Measurements from ENCODE around the gene OGFOD3.
"Not testable (repeated sequence)": the region's sequence is repeated elsewhere in the genome, so short reads cannot be mapped to it uniquely, and the experiment has no call there.

Gene OGFOD3

DNA sequence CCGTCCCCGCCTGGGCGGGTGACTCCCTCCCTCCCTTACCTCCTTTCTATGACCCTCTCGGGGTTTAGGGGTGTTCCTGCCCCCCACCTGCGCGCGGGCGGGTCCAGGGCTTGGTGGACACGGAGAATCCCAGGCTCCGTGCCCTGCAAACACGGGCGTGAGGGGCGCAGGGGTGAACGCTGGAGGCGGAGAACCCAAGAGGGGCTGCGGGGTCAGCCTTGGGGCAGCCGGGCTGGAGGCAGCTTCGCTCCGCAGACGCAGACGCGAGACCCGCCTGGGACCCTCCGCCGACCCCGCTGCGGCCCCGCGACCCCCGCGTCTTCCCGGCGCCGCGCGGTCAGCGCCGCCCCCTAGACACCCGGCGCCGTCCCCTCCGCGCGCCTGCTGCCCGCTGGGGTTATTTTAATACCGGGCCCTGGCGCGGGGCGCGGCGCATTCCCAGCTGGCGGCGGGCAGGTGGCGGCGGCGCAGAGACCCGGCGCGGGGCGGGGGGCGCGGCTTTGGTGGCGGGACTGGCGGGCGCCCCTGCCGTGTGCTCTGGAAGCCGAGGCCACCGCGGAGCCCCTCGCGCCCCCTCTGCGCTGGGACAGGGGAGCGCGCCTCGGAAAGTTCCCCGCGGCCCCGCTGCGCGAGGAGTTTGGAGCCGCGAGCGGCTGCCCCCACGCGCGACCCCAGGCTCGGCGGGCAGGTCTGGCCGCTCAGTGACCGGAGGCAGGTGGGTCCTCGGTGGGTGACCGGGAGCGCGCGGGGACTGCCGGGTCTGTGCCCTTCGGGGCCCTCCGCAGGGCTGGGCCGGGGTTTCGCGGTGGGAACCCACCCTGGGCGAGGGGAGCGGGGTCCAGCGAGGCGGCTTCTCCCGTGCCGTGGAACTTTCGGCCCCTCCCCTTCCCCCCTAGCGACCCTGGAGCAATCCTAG is 46.8 kb downstream of the OGFOD3 start, which contains the start of gene UTS2R:
TSS of gene UTS2R (plus strand) at position 433 of the 916 bp plus-strand sequence. CDS start 2,560 bp downstream, outside the sequence.
- DNase-seq: no peak

DNA sequence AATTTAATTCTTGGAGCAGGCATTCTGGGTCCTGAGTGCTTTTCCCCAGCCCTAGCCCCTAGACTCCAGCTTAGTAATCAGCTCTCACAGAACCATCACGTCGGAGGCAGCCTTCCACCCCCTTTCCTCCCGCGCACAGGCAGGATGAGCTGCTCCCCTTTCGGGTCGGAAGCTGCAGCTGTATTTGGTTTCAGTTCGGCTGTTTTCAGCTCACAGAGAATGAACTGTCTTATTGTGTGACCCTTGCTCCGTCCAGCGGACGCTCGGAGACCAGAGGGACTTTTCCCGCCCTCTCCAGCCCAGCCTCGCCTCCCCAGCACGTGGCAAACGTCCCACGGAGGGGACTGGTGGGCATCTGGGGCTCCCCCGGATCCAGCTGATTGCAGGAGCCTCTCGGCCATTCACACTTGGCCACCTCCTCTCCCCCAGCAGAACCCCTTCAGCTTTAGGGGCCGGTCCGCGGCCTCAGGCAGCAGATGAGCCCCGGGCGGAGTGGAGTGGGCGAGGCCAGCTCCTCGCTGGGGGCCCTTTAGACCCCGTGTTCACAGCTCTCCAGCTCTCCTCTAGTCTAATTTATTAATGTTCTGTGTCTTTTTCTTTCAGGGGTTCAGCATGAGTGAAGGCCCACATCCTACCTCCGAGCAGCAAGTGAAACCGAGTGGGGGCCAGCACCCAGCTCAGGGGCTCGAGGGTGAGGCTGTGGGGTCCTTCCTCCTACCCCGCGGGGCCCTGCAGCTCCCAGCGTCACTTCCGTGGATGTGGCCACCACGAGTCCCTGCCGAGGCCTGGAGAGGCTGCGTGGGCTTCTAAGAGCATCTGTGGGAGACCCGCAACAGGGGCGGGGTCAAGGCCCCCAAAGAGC is 47.7 kb downstream of the OGFOD3 start:
- no peak for DNase-seq

DNA sequence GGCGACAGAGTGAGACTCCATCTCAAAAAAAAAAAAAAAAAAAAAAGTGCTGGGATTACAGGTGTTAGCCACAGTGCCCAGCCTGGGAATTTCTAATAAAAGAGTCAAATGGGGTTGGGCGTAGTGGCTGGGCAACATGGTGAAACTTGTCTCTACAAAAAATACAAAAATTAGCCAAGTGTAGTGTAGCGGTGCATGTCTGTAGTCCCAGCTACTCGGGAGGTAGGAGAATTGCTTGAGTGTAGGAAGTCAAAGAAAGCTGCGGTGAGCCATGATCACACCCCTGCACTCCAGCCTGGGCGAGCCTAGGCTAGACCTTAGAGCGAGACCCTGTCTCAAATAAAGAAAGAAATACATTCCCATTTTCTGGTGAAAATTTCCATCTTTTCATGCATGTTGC is 49.2 kb downstream of the OGFOD3 start:
- no peak for DNase-seq

DNA sequence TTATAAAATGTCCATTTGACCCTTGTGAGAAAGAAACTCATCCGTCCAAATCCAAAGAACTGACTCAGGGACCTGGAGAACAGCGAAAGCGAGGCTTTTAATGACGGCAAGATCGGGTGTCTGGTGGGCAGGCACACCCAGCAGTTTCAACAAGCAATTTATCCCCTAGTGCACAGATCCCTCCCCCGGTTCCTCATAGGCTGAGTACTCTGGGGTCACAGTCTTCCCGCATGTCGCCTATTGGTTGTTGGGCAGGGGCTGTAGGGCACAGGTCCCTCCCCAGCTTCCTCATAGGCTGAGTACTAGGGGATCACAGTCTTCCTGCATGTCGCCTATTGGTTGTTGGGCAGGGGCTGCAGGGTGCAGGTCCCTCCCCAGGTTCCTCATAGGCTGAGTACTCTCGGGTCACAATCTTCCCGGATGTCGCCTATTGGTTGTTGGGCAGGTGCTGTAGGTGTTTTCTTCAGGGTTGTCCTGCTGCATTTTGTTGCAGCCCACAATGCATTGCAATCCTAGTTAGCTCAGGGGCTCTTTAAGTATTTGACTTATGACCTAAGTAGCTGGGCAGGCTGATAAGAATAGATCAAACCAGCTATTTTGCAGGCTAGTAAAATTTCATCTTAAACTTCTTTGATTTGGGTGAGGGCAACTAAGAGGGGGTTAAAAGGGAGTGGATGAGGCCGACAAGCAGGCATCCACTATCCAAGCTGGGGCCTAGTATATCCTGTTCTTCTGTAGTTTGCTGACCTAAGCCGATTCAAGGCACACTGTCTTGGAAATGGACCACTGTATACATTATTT is 50.5 kb downstream of the OGFOD3 start:
- DNase-seq: no peak

DNA sequence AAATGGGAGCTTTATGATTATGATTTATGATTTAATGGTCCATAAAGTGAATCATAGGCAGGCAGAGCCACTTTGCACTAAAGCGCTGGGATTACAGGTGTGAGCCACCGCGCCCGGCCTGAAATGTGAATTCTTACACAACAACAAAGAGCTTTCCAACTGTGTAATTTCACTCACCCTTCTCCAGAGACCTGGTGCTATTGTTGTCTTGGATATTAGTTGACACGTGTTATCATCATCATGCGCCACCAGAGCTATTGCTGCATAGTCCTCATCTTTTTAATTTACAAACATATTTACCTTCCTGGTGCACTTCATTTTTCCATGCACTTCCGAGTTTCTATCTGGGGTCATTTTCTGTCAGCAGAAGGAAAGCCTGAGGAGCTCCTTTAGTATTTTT is 51.6 kb downstream of the OGFOD3 start:
- no peak for DNase-seq

DNA sequence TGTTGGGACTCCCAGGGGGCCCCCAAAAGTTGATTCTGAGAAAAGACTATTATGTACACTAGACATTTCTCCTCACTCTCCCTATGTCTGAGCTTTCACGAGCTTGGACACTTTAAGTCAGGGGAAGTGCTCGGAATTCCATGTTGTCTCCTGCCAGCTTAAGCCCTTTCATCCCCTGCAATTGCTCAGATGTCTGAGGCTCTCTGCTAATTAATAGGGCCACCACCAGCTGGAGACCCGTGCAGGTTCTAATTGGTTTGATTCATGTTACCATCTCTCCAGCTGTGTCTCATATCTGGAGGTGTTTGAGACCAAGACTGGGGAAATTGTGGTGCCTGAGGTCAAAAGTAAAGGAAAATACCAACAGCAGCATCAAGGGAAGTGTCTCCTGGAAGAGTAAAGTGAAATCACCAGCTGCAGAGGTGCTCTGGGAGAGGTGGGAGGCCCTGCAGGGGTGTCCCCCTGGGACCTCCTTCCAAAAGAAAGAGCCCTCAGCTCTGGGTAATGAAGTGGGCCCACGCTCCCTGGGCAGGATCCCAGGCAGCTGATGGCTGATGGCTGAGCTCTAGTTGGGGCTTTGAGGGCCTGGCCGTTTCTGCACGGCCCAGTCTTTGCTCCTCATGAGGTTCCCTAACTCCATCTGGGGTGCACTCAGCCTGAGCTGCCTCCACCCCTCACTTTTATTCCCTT is 52.6 kb downstream of the OGFOD3 start:
- DNase-seq: no peak

DNA sequence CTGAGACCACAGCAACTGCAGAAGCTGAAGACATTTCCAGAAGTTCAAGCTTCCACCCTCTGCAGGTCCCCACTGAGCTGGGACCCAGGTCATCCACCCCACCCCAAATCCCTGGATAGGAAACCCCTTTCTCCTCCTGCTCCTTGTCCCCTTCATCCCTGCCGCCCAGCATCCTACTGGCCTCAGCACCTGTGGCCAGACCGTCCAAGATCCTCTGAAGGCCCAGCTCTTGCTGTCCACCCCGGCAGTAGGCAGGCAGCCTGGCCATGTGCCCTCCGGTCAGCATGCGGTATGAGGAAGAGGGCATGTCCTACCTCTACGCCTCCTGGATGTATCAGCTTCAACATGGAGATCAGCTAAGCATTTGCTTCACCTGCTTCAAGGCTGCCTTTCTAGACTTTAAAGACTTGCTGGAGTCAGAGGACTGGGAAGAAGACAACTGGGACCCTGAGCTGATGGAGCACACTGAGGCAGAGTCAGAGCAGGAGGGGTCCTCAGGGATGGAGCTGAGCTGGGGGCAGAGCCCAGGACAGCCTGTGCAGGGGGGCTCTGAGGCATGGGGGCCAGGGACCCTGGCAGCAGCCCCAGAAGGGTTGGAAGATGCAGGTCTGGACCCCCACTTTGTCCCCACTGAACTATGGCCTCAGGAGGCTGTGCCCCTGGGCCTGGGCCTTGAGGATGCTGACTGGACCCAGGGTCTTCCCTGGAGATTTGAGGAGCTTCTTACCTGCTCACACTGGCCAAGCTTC is 56.3 kb downstream of the OGFOD3 start:
- DNase-seq: no peak

DNA sequence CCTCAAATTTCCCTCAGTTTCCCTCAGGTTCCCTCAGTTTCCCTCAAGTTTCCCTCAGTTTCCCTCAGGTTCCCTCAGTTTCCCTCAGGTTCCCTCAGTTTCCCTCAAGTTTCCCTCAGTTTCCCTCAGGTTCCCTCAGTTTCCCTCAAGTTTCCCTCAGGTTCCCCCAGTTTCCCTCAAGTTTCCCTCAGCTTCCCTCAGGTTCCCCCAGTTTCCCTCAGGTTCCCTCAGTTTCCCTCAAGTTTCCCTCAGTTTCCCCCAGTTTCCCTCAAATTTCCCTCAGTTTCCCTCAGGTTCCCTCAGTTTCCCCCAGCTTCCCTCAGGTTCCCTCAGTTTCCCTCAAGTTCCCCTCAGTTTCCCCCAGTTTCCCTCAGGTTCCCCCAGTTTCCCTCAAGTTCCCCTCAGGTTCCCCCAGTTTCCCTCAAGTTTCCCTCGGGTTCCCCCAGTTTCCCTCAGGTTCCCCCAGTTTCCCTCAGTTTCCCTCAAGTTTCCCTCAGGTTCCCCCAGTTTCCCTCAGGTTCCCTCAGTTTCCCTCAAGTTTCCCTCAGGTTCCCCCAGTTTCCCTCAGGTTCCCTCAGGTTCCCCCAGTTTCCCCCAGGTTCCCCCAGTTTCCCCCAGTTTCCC is 58.8 kb downstream of the OGFOD3 start:
- DNase-seq: not testable (repeated sequence)

DNA sequence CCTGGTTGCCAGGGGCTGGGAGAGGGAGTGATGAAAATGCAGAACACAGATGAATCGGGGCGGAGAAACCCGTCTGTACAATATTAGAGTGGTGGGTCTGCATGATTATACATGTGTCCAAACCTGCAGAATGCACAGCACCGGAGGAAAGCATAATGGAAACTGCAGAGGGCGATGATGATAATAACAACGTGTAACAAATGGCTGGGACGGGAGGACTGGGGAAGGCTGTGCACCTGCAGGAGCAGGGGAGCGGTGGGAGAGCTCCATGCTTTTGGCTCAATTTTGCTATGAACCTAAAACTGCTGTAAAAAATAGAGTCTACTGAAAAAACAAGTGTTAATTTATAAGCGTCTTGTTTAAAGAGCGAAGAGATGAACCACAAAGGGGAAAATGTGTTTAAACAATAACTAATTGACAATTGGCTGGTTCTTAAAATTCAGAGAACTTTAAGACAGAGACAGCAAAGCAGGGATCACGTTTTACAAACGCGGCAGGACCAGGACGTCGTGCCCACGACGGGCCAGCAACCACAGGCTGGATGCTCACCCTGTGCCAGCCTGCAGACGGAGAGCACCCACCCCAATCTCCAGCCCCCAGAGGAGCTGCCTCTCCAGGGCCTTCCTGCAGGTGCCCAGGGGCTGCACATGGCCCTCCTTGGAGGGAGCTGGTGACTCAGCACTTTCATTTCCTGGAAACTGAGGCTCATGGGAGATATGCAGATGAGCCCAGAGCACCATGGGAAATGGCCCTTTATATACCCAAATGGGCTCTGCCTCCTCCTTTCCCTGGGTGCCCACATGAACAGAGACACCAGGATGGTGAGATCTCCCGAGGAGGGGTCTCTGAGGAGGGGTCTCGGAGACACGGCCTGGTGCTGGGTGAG is 59.7 kb downstream of the OGFOD3 start, which contains the start of gene TEX19:
TSS of gene TEX19 (plus strand) at position 783 of the 886 bp plus-strand sequence. CDS start 2,904 bp downstream, outside the sequence.
- DNase-seq: no peak

DNA sequence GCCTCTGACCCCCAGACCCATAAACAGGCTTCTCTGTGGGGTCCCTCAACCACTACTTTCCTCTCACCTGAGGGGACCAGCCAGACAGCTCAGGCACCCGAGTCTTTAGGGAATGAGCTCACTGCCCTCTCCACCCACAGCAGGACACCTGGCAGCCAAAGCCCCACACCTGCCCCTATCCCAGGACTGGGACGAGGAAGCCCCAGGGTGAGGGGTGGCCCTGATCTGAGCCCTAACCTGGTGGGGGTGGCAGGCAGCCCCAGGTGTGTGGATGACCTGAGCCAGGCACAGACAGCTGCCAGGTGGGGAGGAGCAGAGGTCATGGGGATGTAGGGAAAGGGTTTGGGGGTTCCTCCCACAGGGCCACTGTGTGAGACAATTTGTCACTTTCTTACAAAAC is 61.0 kb downstream of the OGFOD3 start:
- no peak for DNase-seq

DNA sequence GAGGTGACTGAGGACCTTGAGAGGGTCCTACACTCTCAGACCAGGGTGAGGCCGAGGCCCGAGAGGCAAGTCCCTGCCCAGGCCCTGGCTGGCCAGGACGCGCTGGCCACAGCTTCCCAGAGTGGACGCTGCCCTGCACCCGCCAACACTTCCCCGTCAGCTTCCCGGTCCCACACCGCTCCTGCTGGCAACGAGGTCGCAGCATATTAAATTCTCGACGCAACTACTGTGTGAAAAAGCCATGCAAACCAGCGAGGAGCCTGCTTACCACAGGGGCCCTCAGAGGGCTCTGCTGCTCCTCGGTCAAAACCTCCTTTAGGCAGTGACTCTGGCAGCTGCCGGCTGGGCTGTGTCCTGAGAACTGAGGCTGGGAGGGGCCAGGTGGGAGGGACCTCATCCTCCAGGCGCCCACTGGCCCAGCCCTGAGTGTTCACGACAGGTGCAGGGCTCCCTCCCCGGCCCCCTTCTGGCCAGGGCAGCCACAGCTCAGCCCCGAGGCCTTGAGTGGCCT is 61.5 kb downstream of the OGFOD3 start:
- DNase-seq: no peak

DNA sequence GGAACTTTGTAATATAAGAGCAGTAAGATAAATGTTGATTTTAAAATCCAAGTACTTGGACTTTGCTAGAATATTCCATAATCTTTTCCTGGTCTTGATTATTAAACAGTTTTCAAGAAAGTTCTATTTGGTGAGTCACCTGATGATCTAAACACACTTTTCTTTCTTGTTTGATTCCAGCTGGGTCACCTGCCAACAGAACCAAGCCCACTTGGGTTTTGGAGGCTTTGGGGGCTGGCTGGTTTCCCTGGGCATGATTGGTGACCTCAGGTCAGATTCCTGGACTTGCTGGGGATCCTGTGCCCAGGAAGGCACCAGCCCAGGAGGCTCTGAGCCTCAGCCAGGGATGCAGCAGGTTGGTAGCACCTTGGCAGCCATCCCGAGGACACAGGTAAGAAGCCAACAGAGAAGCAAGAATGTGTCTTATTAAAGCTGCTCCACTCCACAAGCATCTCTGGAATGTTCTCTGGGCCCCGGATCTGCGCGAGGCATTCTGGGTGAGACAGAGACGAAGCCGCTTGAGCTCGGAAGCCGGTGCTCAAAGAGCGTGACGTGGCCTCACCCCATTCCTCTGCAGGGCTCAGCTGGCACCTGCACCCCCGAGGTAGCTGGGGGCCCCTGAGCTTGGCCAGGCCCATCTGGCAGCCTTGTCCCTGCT is 62.5 kb downstream of the OGFOD3 start:
- no peak for DNase-seq

DNA sequence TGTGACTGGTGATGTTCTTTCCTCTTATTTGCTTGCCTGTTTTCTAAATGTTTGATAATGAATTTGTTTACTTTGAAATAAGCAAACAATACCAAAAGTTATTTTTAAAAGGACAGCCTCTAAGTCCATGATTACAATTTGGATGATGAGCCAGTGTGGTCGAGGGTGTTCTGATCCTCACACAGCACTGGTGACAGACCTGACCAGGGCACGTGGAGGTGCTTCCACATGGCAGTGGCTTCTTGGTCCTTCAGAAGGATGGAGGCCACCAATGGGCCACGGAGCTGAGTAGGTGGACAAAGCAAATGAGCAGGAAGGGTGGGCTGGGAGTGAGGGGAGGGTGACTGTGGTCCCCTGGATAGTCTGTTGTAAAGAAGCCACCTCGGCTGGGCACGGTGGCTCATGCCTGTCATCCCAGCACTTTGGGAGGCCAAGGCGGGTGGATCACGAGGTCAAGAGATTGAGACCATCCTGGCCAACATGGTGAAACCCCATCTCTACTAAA is 63.5 kb downstream of the OGFOD3 start:
- DNase-seq: no peak

DNA sequence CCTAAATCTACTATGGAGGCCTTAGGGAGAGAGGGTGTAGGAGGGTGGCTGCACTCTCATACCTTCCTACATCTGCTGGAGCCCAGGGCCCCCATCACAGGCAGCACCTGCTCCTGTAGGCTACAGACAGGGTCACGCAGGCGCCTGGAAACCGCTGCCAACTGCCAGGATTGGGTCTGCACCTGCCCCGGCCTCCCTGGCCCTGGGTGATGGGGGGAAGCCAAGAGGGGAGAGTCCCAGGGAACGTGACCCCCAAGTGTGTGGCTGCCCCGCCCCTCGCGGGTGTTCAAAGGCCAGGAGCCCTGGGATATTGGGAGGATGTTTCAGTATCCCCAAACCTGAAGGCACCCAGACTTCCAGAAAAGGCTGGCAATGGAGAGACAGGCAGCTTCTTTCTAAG is 64.9 kb downstream of the OGFOD3 start:
- no peak for DNase-seq

DNA sequence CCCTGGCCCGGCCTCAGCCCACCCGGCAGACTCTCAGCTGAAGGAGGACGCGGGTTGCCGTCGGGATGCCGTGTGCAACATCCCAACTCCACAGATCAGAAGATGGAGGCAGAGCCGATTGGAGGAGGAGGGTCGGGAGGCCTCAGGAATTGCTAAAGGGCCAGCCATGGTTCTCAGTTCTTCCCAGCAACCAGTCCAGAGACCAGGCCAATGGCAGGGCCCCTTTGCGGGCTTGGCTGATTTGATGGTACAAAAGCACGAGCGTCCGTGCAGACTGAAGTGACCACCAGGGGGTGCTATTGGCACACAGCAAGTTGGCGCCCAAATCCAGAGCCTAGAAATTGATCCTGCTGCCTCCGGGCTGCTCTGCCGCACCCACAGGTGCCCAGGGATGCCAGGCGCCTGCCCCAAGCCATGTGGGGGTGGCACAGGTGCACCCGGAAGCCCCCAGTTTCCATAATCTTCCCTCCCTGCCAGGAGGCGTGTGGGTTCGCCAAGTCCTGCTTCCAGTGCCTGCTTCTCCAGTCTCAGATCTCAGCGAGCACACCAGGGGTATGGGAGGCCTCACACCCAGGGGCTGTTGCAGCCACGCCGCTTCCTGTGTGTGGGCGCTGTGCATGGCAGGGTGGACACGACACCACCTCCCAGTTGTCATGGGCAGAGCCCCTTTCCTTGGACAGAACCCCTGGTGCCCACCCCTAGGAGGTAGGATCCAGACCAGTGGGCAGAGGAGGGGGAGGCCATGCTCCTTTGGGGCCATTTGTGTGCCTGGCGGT is 66.5 kb downstream of the OGFOD3 start:
- peak; percentile 79 for DNase-seq

DNA sequence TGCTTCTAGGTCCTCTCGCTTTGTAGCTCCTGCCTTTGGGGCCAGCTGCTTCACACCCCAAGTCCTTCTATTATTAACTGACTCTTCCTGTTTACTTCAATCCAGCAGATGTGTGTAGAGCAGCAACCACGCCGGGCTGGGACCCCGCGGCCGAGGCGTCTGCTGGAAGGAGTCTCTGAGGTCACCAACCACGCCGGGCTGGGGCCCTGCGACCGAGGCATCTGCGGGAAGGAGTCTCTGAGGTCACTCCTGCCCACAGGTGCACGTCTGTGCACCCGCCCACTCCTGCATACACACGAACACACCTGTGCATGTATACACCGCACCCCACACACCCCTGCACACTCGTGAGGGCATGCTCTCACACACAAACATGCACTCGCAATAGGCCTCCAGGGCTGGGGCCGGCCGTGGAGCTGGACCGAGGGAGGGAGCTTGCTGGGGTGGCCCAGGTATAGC is 67.1 kb downstream of the OGFOD3 start:
- DNase-seq: no peak

DNA sequence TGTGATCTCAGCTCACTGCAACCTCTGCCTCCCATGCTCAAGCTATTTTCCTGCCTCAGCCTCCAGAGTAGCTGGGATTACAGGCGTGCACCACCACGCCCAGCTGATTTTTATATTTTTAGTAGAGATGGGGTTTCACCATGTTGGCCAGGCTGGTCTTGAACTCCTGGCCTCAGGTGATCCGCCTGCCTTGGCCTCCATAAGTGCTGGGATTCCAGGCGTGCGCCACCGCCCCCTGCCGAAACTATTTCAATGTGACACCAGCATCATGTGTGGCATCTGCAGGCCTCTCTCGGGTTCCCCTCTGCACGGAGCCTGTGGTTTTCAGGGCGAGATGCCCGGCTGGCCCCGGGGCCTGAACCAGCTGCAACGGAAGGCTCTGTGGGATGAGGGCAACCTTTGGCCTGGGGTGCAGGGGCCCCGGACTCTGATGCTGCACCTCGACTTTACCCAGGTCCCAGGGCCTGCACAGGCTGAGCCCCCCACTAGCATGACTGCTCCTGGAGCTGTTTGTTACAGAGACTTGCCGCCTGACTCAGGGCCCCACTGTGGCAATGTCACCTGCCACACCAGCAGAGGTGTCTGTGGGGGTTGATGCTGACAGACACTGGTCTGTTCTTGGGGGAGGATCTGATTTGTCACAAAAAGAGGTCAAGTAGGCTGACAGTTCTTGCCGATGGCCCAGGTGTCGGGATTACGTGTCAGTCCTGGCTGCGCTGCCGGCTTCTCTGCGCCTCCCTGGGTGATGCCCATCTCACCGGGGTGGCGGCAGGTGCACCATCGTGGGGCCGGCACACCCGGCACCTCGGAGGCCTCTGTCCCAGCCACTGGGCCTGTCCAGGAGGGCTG is 68.0 kb downstream of the OGFOD3 start:
- peak; percentile 31 for DNase-seq
